HepG2 (cell line): Measurements from ENCODE around the gene PAPPA2. TPM values are rescaled to one million over a fixed set of nuclear protein-coding genes. Genes with fewer than 3 reads are reported as not detected.
"Not testable (repeated sequence)": the region's sequence is repeated elsewhere in the genome, so short reads cannot be mapped to it uniquely, and the experiment has no call there.

Source experiments
- ATAC-seq: fragments of 200-7000 bp; cut with Tn5 transposase; 3 replicates; pipeline ENCODE4 v1.9.1; 2020; ENCODE audit warnings: mild to moderate bottlenecking, moderate library complexity
- BruUV-seq: library from RNA; stranded (reverse); fragments of 400-500 nt; replicated peaks from 2 replicates; lab custom pipeline; 2021; lab: Mats Ljungman, UMichigan
- CTCF ChIA-PET: fragments of 300-600 bp; formaldehyde crosslinking; extraction: SDS; loops from one replicate; lab custom pipeline; 2021; ENCODE audit warnings: low total read pairs, inconsistent platforms, low intra/inter-chr PET ratio; lab: Yijun Ruan, JAX
- POLR2A ChIA-PET: fragments of 350-600 bp; sonication (Branson Sonifier 250); formaldehyde crosslinking; loops from one replicate; lab custom pipeline; 2020; ENCODE audit warnings: antibody characterized with exemption, inconsistent platforms; lab: Yijun Ruan, JAX
- DNase-seq: peaks from one replicate; pipeline ENCODE4 v3.0.0-alpha.2; 2015; ENCODE audit warnings: low spot score
- FAIRE-seq: peaks from 3 replicates; lab custom pipeline; 2011; peaks lifted over from hg19 to GRCh38; lab: Jason Lieb, UNC
- H2AFZ ChIP-seq: one replicate; pipeline ENCODE4 v1.6.1; 2011; ENCODE audit warnings: low read length, inconsistent platforms
- H3K27ac ChIP-seq: fragments of 300-600 bp; 3 replicates; pipeline ENCODE4 v1.8.0; 2011; ENCODE audit warnings: mixed run types, mild to moderate bottlenecking, mixed read lengths, low read length, inconsistent platforms; ENCODE audit not compliant: insufficient read depth; ENCODE audit errors: extremely low read length
- H3K27me3 ChIP-seq, 2 experiments: fragments of 200-600 bp in 1 of 2; 2 replicates in 1 of 2; 3 replicates in 1 of 2; pipeline versions ENCODE4 v1.6.0 to v1.8.0; 2011; ENCODE audit warnings: low read length in 2 of 2, mild to moderate bottlenecking in 2 of 2, moderate library complexity in 2 of 2, inconsistent platforms in 1 of 2; ENCODE audit not compliant: insufficient read depth in 2 of 2, control insufficient read depth in 1 of 2
- H3K36me3 ChIP-seq, 2 experiments: fragments of 200-600 bp in 1 of 2; replicated peaks in 1 of 2; 2 replicates in 1 of 2; 3 replicates in 1 of 2; pipeline versions ENCODE4 v1.5.1 to v1.8.0; 2011; ENCODE audit warnings: low read length in 2 of 2, inconsistent platforms in 1 of 2; ENCODE audit not compliant: insufficient read depth in 2 of 2, control insufficient read depth in 1 of 2
- H3K4me1 ChIP-seq: 2 replicates; pipeline ENCODE4 v1.5.1; 2012; ENCODE audit warnings: low read length, inconsistent platforms; ENCODE audit not compliant: insufficient read depth
- H3K4me2 ChIP-seq: 2 replicates; pipeline ENCODE4 v1.6.0; 2011; ENCODE audit warnings: low read depth, low read length, inconsistent platforms
- H3K4me3 ChIP-seq, 3 experiments: fragments of 200-600 bp in 1 of 3; sonication (generic), shearing (Covaris generic) in 1 of 3; replicated peaks in 1 of 3; 2 replicates each; pipeline ENCODE4 v1.5.1; 2011 to 2016; ENCODE audit warnings: low read length in 3 of 3, inconsistent platforms in 2 of 3, low read depth in 2 of 3, mild to moderate bottlenecking in 2 of 3, control low read depth in 1 of 3, mixed read lengths in 1 of 3; ENCODE audit not compliant: insufficient read depth in 1 of 3
- H3K79me2 ChIP-seq: one replicate; pipeline ENCODE4 v1.6.1; 2011; ENCODE audit warnings: low read length, inconsistent platforms; ENCODE audit not compliant: insufficient read depth
- H3K9ac ChIP-seq: 2 replicates; pipeline ENCODE4 v1.6.0; 2011; ENCODE audit warnings: mild to moderate bottlenecking, low read depth, low read length, inconsistent platforms; ENCODE audit not compliant: insufficient read depth
- H3K9me3 ChIP-seq: 2 replicates; pipeline ENCODE4 v1.5.1; 2012; ENCODE audit warnings: mild to moderate bottlenecking, low read length
- H4K20me1 ChIP-seq: 2 replicates; pipeline ENCODE4 v1.6.0; 2011; ENCODE audit warnings: inconsistent platforms, mild to moderate bottlenecking, low read length, moderate library complexity; ENCODE audit not compliant: insufficient read depth
- HDAC2 ChIP-seq: sonication (generic); formaldehyde crosslinking; IDR thresholded peaks from 2 replicates; pipeline ENCODE4 v1.4.0; 2020; ENCODE audit warnings: missing genetic modification reagents
- HHEX ChIP-seq: IDR thresholded peaks from 2 replicates; pipeline ENCODE4 v1.6.1; 2016; ENCODE audit warnings: control low read depth
- HOMEZ ChIP-seq: IDR thresholded peaks from 2 replicates; pipeline ENCODE4 v1.6.1; 2016; ENCODE audit warnings: low read depth
- KIAA2018 ChIP-seq: sonication (generic); formaldehyde crosslinking; IDR thresholded peaks from 2 replicates; pipeline ENCODE4 v1.5.0; 2020; ENCODE audit warnings: mild to moderate bottlenecking, missing genetic modification reagents, borderline replicate concordance
- MAF1 ChIP-seq: sonication (generic); formaldehyde crosslinking; IDR thresholded peaks from 2 replicates; pipeline ENCODE4 v1.5.0; 2020; ENCODE audit warnings: missing genetic modification reagents, borderline replicate concordance
- RXRB ChIP-seq: IDR thresholded peaks from 2 replicates; pipeline ENCODE4 v1.6.1; 2016; ENCODE audit warnings: borderline replicate concordance, missing genetic modification reagents, missing compliant biosample characterization
- THYN1 ChIP-seq: sonication (generic); formaldehyde crosslinking; IDR thresholded peaks from 2 replicates; pipeline ENCODE4 v1.8.1; 2023; ENCODE audit warnings: low read depth, mild to moderate bottlenecking, moderate library complexity, missing genetic modification reagents, borderline replicate concordance
- ZKSCAN1 ChIP-seq: fragments of 150-350 bp; IDR thresholded peaks from 2 replicates; pipeline ENCODE4 v1.6.1; 2014; ENCODE audit warnings: low read length
- ZNF317 ChIP-seq: sonication (generic); formaldehyde crosslinking; IDR thresholded peaks from 2 replicates; pipeline ENCODE4 v1.5.0; 2020; ENCODE audit warnings: mild to moderate bottlenecking, missing genetic modification reagents
- ZNF468 ChIP-seq: sonication (generic); formaldehyde crosslinking; IDR thresholded peaks from 2 replicates; pipeline ENCODE4 v1.8.0; 2022; ENCODE audit warnings: mild to moderate bottlenecking, moderate library complexity, missing genetic modification reagents
- ZNF589 ChIP-seq: sonication (generic); formaldehyde crosslinking; conservative IDR thresholded peaks from 2 replicates; pipeline ENCODE4 v1.8.0; 2022; ENCODE audit warnings: mild to moderate bottlenecking, moderate library complexity, missing genetic modification reagents
- ZNF670 ChIP-seq: sonication (generic); formaldehyde crosslinking; IDR thresholded peaks from 2 replicates; pipeline ENCODE4 v1.8.0; 2022; ENCODE audit warnings: mild to moderate bottlenecking, missing genetic modification reagents, borderline replicate concordance
- ZNF768 ChIP-seq: sonication (generic); formaldehyde crosslinking; IDR thresholded peaks from 2 replicates; pipeline ENCODE4 v1.4.0; 2020; ENCODE audit warnings: missing genetic modification reagents
- WGBS: methylation state at CpG from one replicate; pipeline ENCODE4 v1.1.6; 2017; ENCODE audit warnings: low lambda C conversion rate; 5-methylcytosine and 5-hydroxymethylcytosine counted together
- in situ Hi-C: cut with HindIII; loops from 2 replicates; pipeline ENCODE4 v1.10.0; 2017; ENCODE audit warnings: low pct_unique_long_range_greater_than_20kb; ENCODE audit not compliant: extremely low pct_ligation_motif_present
- intact Hi-C: fragments of 100-400 bp; cut with micrococcal nuclease; formaldehyde crosslinking; loops from one replicate; pipeline ENCODE4 v1.10.0; 2022; ENCODE audit not compliant: unreplicated experiment
- polyA plus RNA-seq, 8 experiments: library from polyadenylated mRNA; depleted of rRNA in 3 of 8; stranded (reverse) in 7 of 8; unstranded in 1 of 8; fragments of >200 nt; fragmentation: Illumina TruSeq in 4 of 8; extraction: Trizol in 4 of 8; gene quantifications; 2 replicates each; pipeline versions ENCODE4 v1.2.1 to v1.2.3, GENCODE V29; 2011 to 2016; ENCODE audit warnings: low read depth in 4 of 8, missing spikeins in 1 of 8, mixed read lengths in 1 of 8; ENCODE audit not compliant: insufficient read depth in 1 of 8
- total RNA-seq, 5 experiments: library from RNA; depleted of rRNA; stranded (reverse); fragments of >200 nt; fragmentation: Illumina TruSeq; extraction: Trizol; gene quantifications; 2 replicates each; pipeline ENCODE4 v1.2.3, GENCODE V29; 2016; ENCODE audit warnings: low read depth in 1 of 5
- TF ChIP-seq, protein P1 (sequence below): sonication (generic); formaldehyde crosslinking; IDR thresholded peaks from 2 replicates; pipeline ENCODE4 v1.4.0; 2020; ENCODE audit warnings: mild to moderate bottlenecking, missing genetic modification reagents

Gene PAPPA2
- total and polyA plus RNA-seq, 2 of the 13 experiments (the other 11 are each of a cell fraction or from before 2014, with no cell fraction given), result 0.01 TPM; not detected in 1

GRCh38 chr1:176754676-176755075, 291.7 kb downstream of the PAPPA2 start (continued):
- TF ChIP-seq HOMEZ (CRISPR knock-in tag) (no peak), ZKSCAN1 (no peak), THYN1 (CRISPR knock-in tag) (no peak), ZNF589 (CRISPR knock-in tag) (no peak), ZNF670 (no peak), MAF1 (no peak), ZNF768 (CRISPR knock-in tag) (no peak), KIAA2018 (CRISPR knock-in tag) (no peak), HHEX (CRISPR knock-in tag) (no peak), ZNF317 (CRISPR knock-in tag) (no peak), HDAC2 (CRISPR knock-in tag) (no peak), ZNF468 (no peak), RXRB (CRISPR knock-in tag) (no peak)
- TF ChIP-seq, protein P1, sequence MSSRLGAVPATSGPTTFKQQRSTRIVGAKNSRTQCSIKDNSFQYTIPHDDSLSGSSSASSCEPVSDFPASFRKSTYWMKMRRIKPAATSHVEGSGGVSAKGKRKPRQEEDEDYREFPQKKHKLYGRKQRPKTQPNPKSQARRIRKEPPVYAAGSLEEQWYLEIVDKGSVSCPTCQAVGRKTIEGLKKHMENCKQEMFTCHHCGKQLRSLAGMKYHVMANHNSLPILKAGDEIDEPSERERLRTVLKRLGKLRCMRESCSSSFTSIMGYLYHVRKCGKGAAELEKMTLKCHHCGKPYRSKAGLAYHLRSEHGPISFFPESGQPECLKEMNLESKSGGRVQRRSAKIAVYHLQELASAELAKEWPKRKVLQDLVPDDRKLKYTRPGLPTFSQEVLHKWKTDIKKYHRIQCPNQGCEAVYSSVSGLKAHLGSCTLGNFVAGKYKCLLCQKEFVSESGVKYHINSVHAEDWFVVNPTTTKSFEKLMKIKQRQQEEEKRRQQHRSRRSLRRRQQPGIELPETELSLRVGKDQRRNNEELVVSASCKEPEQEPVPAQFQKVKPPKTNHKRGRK (CRISPR knock-in tag), result no peak
- TF ChIP-seq, all 625 proteins: peak for 0

GRCh38 chr1:176756817-176757216, 293.8 kb downstream of the PAPPA2 start:
- H3K4me2 ChIP-seq, CTCF ChIA-PET, H3K27me3 ChIP-seq, FAIRE-seq, DNase-seq, H2AFZ ChIP-seq, H4K20me1 ChIP-seq, H3K4me1 ChIP-seq, H3K9ac ChIP-seq, H3K27ac ChIP-seq, H3K36me3 ChIP-seq, POLR2A ChIA-PET, H3K79me2 ChIP-seq, H3K4me3 ChIP-seq, H3K9me3 ChIP-seq, intact Hi-C loops, ATAC-seq, BruUV-seq, in situ Hi-C loops: not testable (repeated sequence)
- 42% methylated on average over 8 of the region's 8 CpGs for WGBS
